Liver (tissue), 9 donors: ENCODE results near the gene TSPOAP1. TPM values are rescaled to one million over a fixed set of nuclear protein-coding genes. Genes with fewer than 3 reads are reported as not detected.

Experiments used
- DNase-seq: peaks from one replicate; pipeline ENCODE4 v3.0.0-alpha.2; 2017; ENCODE audit warnings: low spot score
- H3K27ac ChIP-seq, 2 donors: one replicate each; pipeline ENCODE4 v1.7.0; 2013; ENCODE audit warnings: inconsistent platforms in 2 of 2, low read length in 2 of 2, control low read depth in 1 of 2, low read depth in 1 of 2, mild to moderate bottlenecking in 1 of 2
- H3K27me3 ChIP-seq, 4 donors: one replicate each; pipeline versions ENCODE4 v1.6.1 to v1.7.0; 2013; ENCODE audit warnings: low read length in 3 of 4, inconsistent platforms in 1 of 4, mild to moderate bottlenecking in 1 of 4, moderate library complexity in 1 of 4; ENCODE audit not compliant: control insufficient read depth in 4 of 4, insufficient read depth in 4 of 4
- H3K36me3 ChIP-seq, 4 donors: one replicate each; pipeline versions ENCODE4 v1.6.1 to v1.7.0; 2013; ENCODE audit warnings: low read length in 3 of 4, mild to moderate bottlenecking in 3 of 4, low read depth in 1 of 4, moderate library complexity in 1 of 4; ENCODE audit not compliant: control insufficient read depth in 4 of 4, insufficient read depth in 3 of 4
- H3K4me1 ChIP-seq, 4 donors: one replicate each; pipeline versions ENCODE4 v1.6.1 to v1.7.0; 2013; ENCODE audit warnings: low read length in 3 of 4, mild to moderate bottlenecking in 3 of 4, moderate library complexity in 1 of 4; ENCODE audit not compliant: control insufficient read depth in 4 of 4, insufficient read depth in 4 of 4
- H3K4me3 ChIP-seq, 3 donors: one replicate each; pipeline versions ENCODE4 v1.6.1 to v1.7.0; 2013; ENCODE audit warnings: low read length in 3 of 3, control low read depth in 1 of 3, low read depth in 1 of 3, mild to moderate bottlenecking in 1 of 3
- H3K9ac ChIP-seq, 2 donors: one replicate each; pipeline ENCODE4 v1.7.0; 2013; ENCODE audit warnings: low read length in 2 of 2, mild to moderate bottlenecking in 2 of 2, moderate library complexity in 2 of 2, control low read depth in 1 of 2, low read depth in 1 of 2
- H3K9me3 ChIP-seq, 4 donors: one replicate each; pipeline versions ENCODE4 v1.6.1 to v1.7.0; 2013; ENCODE audit warnings: low read length in 3 of 4; ENCODE audit not compliant: control insufficient read depth in 4 of 4
- EGR1 ChIP-seq, 2 donors: IDR thresholded peaks; 2 replicates each; pipeline ENCODE4 v1.6.1; 2016 to 2018; ENCODE audit warnings: antibody characterized with exemption in 2 of 2, low read depth in 2 of 2
- FOXA1 ChIP-seq: IDR thresholded peaks from 2 replicates; pipeline ENCODE4 v1.6.1; 2016; ENCODE audit warnings: antibody characterized with exemption
- FOXA2 ChIP-seq: IDR thresholded peaks from 2 replicates; pipeline ENCODE4 v1.6.1; 2016; ENCODE audit warnings: antibody characterized with exemption
- GABPA ChIP-seq, 2 donors: IDR thresholded peaks in 1 of 2; conservative IDR thresholded peaks in 1 of 2; 2 replicates each; pipeline ENCODE4 v1.6.1; 2016; ENCODE audit warnings: antibody characterized with exemption in 2 of 2, mild to moderate bottlenecking in 1 of 2, moderate library complexity in 1 of 2
- HNF4A ChIP-seq, 2 donors: conservative IDR thresholded peaks; 2 replicates each; pipeline ENCODE4 v1.6.1; 2016; ENCODE audit warnings: antibody characterized with exemption in 2 of 2, mild to moderate bottlenecking in 2 of 2
- HNF4G ChIP-seq: IDR thresholded peaks from 2 replicates; pipeline ENCODE4 v1.6.1; 2016; ENCODE audit warnings: antibody characterized with exemption
- JUND ChIP-seq, 2 donors: IDR thresholded peaks; 2 replicates each; pipeline ENCODE4 v1.6.1; 2016; ENCODE audit warnings: antibody characterized with exemption in 2 of 2
- NR2F2 ChIP-seq: IDR thresholded peaks from 2 replicates; pipeline ENCODE4 v1.6.1; 2016; ENCODE audit warnings: antibody characterized with exemption
- RAD21 ChIP-seq, 2 donors: IDR thresholded peaks; 2 replicates each; pipeline ENCODE4 v1.6.1; 2016; ENCODE audit warnings: antibody characterized with exemption in 2 of 2, mild to moderate bottlenecking in 2 of 2
- RXRA ChIP-seq, 2 donors: IDR thresholded peaks; 2 replicates each; pipeline ENCODE4 v1.6.1; 2017 to 2018; ENCODE audit warnings: antibody characterized with exemption in 2 of 2, mild to moderate bottlenecking in 1 of 2
- SP1 ChIP-seq: IDR thresholded peaks from 2 replicates; pipeline ENCODE4 v1.6.1; 2018; ENCODE audit warnings: antibody characterized with exemption, mild to moderate bottlenecking
- TAF1 ChIP-seq: conservative IDR thresholded peaks from 2 replicates; pipeline ENCODE4 v1.6.1; 2016; ENCODE audit warnings: antibody characterized with exemption, mild to moderate bottlenecking
- YY1 ChIP-seq: IDR thresholded peaks from 2 replicates; pipeline ENCODE4 v1.6.1; 2016; ENCODE audit warnings: antibody characterized with exemption, mild to moderate bottlenecking
- WGBS: extraction: QIAGEN DNeasy Blood & Tissue Kit; methylation state at CpG from one replicate; pipeline ENCODE4 v1.1.7; 2013; 5-methylcytosine and 5-hydroxymethylcytosine counted together
- polyA plus RNA-seq, 2 donors: library from polyadenylated mRNA; stranded (reverse) in 1 of 2; unstranded in 1 of 2; fragments of 200-250 nt in 1 of 2; fragments of >200 nt in 1 of 2; fragmentation: Nextera tagmentation in 1 of 2; extraction: Ambion mirVana in 1 of 2; gene quantifications; one replicate each; pipeline versions ENCODE4 v1.2.1 to v1.2.3, GENCODE V29; 2013 to 2015
- total RNA-seq, 2 donors: library from RNA; depleted of rRNA; stranded (reverse); fragments of >200 nt; gene quantifications; one replicate each; pipeline ENCODE4 v1.2.3, GENCODE V29; 2014
- TF ChIP-seq, protein P1 (sequence below): IDR thresholded peaks from 2 replicates; pipeline ENCODE4 v1.6.1; 2016; ENCODE audit warnings: antibody characterized with exemption, mild to moderate bottlenecking
- TF ChIP-seq, protein P2 (sequence below): IDR thresholded peaks from 2 replicates; pipeline ENCODE4 v1.6.1; 2016; ENCODE audit warnings: antibody characterized with exemption
- TF ChIP-seq, protein P3 (sequence below): fragments of 150-350 bp; IDR thresholded peaks from 2 replicates; pipeline ENCODE4 v1.5.1; 2017; ENCODE audit warnings: improper control_type of control experiment, low read depth, low read length; ENCODE audit not compliant: missing input control
- TF ChIP-seq, protein P4 (sequence below): IDR thresholded peaks from 2 replicates; pipeline ENCODE4 v1.6.1; 2016; ENCODE audit warnings: antibody characterized with exemption
- TF ChIP-seq, protein P5 (sequence below): IDR thresholded peaks from 2 replicates; pipeline ENCODE4 v1.6.1; 2016; ENCODE audit warnings: antibody characterized with exemption
- donor health status: healthy.
- donor health status: healthy.
- donor health status: healthy.
- donor health status: healthy.
- donor health status: healthy.

Gene TSPOAP1
- total and polyA plus RNA-seq, 4 donors: 1.5 to 4.6 (median 2.6) TPM

DNA sequence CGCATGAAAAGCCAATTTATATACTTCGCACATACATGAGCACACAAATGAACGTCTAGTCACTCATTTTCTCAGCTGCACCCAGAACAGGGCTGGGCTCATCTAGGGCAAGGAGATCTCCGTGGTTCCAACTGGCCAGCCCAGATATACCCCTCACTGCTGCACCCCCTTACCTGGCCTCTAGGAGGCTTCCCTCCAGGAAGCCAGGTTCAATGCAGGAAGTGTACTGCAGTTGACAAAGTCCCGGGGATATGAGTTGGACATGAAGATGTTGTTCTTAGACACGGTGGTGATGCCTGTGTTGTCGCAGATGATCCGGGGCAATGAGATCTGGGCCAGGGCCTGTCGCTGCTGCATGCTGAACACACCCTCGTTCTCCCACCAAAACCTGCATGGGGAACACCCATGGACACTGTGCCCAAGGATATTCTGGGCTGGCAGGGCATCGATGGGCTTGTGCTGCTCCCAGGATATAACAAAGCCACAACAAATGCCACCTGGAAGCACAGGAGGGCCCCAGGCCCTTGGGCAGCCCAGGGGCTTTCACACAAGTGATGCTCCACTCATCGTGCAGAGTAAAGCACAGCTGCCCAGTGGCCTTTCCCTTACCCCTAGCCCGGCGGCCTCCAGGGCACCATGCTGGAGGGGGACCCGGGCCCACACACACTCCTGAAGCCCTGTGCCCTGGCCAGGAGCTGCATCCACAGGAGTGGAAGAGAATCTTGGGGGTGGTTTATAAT lies 57.9 kb downstream of the TSPOAP1 start:
- Histone ChIP-seq H3K27ac (no peak overlapping the region), H3K4me3 (no peak overlapping the region), H3K36me3 (no peaks in the 10 kb centered on the region), H3K9ac (no peak overlapping the region), H3K4me1 (no peaks in the 10 kb centered on the region), H3K27me3 (peaks cover 0 to 2% (median 0%) of the 10 kb centered on the region in 4 donors), H3K9me3 (no peaks in the 10 kb centered on the region)
- WGBS: 80% methylated on average over 15 of the region's 15 CpGs
- TF ChIP-seq, protein P1, sequence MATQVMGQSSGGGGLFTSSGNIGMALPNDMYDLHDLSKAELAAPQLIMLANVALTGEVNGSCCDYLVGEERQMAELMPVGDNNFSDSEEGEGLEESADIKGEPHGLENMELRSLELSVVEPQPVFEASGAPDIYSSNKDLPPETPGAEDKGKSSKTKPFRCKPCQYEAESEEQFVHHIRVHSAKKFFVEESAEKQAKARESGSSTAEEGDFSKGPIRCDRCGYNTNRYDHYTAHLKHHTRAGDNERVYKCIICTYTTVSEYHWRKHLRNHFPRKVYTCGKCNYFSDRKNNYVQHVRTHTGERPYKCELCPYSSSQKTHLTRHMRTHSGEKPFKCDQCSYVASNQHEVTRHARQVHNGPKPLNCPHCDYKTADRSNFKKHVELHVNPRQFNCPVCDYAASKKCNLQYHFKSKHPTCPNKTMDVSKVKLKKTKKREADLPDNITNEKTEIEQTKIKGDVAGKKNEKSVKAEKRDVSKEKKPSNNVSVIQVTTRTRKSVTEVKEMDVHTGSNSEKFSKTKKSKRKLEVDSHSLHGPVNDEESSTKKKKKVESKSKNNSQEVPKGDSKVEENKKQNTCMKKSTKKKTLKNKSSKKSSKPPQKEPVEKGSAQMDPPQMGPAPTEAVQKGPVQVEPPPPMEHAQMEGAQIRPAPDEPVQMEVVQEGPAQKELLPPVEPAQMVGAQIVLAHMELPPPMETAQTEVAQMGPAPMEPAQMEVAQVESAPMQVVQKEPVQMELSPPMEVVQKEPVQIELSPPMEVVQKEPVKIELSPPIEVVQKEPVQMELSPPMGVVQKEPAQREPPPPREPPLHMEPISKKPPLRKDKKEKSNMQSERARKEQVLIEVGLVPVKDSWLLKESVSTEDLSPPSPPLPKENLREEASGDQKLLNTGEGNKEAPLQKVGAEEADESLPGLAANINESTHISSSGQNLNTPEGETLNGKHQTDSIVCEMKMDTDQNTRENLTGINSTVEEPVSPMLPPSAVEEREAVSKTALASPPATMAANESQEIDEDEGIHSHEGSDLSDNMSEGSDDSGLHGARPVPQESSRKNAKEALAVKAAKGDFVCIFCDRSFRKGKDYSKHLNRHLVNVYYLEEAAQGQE: no peak
- TF ChIP-seq EGR1 (IDR thresholded peaks at IDR 0.05; ENCODE audit: low read depth in 2 of 2) (no peak), RAD21 (IDR thresholded peaks at IDR 0.05) (no peak), SP1 (no peak), FOXA2 (no peak), TAF1 (no peak), GABPA (IDR thresholded peaks at IDR 0.05 in 1 of 2, conservative IDR thresholded peaks at IDR 0.05 in 1 of 2) (no peak), NR2F2 (no peak)
- TF ChIP-seq, protein P2, sequence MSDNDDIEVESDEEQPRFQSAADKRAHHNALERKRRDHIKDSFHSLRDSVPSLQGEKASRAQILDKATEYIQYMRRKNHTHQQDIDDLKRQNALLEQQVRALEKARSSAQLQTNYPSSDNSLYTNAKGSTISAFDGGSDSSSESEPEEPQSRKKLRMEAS: no peak
- no peak for DNase-seq

DNA sequence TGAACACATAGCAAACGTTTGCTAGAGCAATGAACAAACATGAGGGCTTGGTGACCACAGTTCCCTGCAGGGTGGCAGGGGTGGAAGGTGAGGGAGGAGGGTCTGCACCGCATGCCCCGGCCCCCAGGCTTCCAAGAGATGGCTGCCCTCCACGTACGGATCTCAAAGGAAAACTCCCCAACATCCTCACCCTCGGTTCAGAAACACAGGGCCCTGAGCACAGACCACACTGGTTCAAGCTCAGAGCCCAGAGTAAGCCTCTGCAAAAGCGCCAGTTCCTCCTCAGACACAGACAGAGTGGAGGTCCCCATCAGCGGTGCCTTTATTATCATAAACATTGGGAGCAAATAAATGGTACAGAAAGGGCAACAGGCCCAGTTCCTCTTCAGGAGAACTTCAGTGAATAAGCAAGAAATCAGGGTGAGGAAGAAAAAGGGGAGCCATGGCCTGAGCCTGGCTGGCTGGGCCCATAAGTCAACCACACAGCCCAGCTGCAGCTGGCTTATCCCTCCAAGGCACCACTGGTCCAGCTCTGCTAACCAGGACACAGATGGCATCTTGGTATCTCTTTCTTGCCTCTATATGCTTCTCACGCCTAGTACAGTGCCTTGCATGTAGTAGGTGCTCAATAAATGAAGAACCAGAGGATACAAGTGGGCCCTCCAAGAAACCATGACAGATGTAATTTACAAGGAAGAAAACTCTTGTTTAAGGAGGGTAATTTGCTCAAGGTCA lies 58.9 kb downstream of the TSPOAP1 start:
- TF ChIP-seq, protein P3, sequence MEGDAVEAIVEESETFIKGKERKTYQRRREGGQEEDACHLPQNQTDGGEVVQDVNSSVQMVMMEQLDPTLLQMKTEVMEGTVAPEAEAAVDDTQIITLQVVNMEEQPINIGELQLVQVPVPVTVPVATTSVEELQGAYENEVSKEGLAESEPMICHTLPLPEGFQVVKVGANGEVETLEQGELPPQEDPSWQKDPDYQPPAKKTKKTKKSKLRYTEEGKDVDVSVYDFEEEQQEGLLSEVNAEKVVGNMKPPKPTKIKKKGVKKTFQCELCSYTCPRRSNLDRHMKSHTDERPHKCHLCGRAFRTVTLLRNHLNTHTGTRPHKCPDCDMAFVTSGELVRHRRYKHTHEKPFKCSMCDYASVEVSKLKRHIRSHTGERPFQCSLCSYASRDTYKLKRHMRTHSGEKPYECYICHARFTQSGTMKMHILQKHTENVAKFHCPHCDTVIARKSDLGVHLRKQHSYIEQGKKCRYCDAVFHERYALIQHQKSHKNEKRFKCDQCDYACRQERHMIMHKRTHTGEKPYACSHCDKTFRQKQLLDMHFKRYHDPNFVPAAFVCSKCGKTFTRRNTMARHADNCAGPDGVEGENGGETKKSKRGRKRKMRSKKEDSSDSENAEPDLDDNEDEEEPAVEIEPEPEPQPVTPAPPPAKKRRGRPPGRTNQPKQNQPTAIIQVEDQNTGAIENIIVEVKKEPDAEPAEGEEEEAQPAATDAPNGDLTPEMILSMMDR: no peak
- TF ChIP-seq HNF4A (conservative IDR thresholded peaks at IDR 0.05) (no peak), JUND (IDR thresholded peaks at IDR 0.05) (no peak), RXRA (IDR thresholded peaks at IDR 0.05) (no peak), NR2F2 (no peak), FOXA1 (no peak), HNF4G (no peak), FOXA2 (no peak), GABPA (IDR thresholded peaks at IDR 0.05 in 1 of 2, conservative IDR thresholded peaks at IDR 0.05 in 1 of 2) (no peak), TAF1 (no peak), SP1 (no peak), YY1 (no peak)
- TF ChIP-seq, protein P1: no peak
- TF ChIP-seq, protein P2: no peak
- TF ChIP-seq, protein P4, sequence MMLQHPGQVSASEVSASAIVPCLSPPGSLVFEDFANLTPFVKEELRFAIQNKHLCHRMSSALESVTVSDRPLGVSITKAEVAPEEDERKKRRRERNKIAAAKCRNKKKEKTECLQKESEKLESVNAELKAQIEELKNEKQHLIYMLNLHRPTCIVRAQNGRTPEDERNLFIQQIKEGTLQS: no peak
- TF ChIP-seq, protein P5, sequence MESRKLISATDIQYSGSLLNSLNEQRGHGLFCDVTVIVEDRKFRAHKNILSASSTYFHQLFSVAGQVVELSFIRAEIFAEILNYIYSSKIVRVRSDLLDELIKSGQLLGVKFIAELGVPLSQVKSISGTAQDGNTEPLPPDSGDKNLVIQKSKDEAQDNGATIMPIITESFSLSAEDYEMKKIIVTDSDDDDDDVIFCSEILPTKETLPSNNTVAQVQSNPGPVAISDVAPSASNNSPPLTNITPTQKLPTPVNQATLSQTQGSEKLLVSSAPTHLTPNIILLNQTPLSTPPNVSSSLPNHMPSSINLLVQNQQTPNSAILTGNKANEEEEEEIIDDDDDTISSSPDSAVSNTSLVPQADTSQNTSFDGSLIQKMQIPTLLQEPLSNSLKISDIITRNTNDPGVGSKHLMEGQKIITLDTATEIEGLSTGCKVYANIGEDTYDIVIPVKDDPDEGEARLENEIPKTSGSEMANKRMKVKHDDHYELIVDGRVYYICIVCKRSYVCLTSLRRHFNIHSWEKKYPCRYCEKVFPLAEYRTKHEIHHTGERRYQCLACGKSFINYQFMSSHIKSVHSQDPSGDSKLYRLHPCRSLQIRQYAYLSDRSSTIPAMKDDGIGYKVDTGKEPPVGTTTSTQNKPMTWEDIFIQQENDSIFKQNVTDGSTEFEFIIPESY: no peak
- no peak for DNase-seq
- Histone ChIP-seq H3K9ac (no peak overlapping the region), H3K9me3 (no peaks in the 10 kb centered on the region), H3K4me3 (no peak overlapping the region), H3K36me3 (no peaks in the 10 kb centered on the region), H3K27me3 (peaks cover 0 to 2% (median 0%) of the 10 kb centered on the region in 4 donors), H3K27ac (no peak overlapping the region), H3K4me1 (no peaks in the 10 kb centered on the region)
- WGBS: 83% methylated on average over 9 of the region's 9 CpGs
